GM23338 (cell line): Measurements from ENCODE around the gene CCL18.
"Not testable (repeated sequence)": the region's sequence is repeated elsewhere in the genome, so short reads cannot be mapped to it uniquely, and the experiment has no call there.

Source experiments
- EZH2 ChIP-seq: fragments of 200-600 bp; sonication (generic); IDR thresholded peaks from one replicate; pipeline ENCODE4 v1.8.0; 2017; ENCODE audit warnings: antibody characterized with exemption, mild to moderate bottlenecking, low read depth; ENCODE audit not compliant: unreplicated experiment
- EZH2phosphoT487 ChIP-seq: fragments of 200-600 bp; sonication (generic); IDR thresholded peaks from one replicate; pipeline ENCODE4 v1.8.1; 2018; ENCODE audit warnings: antibody characterized with exemption; ENCODE audit not compliant: unreplicated experiment
- POLR2AphosphoS5 ChIP-seq: IDR thresholded peaks from 2 replicates; pipeline ENCODE4 v1.6.1; 2016; ENCODE audit warnings: antibody characterized with exemption, low read depth
- TF ChIP-seq, protein P1 (sequence below), 2 experiments: fragments of 200-600 bp in 1 of 2; sonication (generic) in 1 of 2; conservative IDR thresholded peaks; 2 replicates each; pipeline versions ENCODE4 v1.5.1 to v1.6.1; 2016 to 2017; ENCODE audit warnings: antibody characterized with exemption in 2 of 2, low read depth in 2 of 2, mild to moderate bottlenecking in 2 of 2, moderate library complexity in 1 of 2
- TF ChIP-seq, protein P2 (sequence below): IDR thresholded peaks from one replicate; pipeline ENCODE4 v1.6.1; 2018; ENCODE audit warnings: antibody characterized with exemption; ENCODE audit not compliant: unreplicated experiment

- TF ChIP-seq EZH2phosphoT487, EZH2, POLR2AphosphoS5: not testable (repeated sequence)
- TF ChIP-seq, protein P1, sequence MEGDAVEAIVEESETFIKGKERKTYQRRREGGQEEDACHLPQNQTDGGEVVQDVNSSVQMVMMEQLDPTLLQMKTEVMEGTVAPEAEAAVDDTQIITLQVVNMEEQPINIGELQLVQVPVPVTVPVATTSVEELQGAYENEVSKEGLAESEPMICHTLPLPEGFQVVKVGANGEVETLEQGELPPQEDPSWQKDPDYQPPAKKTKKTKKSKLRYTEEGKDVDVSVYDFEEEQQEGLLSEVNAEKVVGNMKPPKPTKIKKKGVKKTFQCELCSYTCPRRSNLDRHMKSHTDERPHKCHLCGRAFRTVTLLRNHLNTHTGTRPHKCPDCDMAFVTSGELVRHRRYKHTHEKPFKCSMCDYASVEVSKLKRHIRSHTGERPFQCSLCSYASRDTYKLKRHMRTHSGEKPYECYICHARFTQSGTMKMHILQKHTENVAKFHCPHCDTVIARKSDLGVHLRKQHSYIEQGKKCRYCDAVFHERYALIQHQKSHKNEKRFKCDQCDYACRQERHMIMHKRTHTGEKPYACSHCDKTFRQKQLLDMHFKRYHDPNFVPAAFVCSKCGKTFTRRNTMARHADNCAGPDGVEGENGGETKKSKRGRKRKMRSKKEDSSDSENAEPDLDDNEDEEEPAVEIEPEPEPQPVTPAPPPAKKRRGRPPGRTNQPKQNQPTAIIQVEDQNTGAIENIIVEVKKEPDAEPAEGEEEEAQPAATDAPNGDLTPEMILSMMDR (conservative IDR thresholded peaks at IDR 0.05; ENCODE audit: low read depth in 2 of 2) = not testable (repeated sequence)
- TF ChIP-seq, protein P2, sequence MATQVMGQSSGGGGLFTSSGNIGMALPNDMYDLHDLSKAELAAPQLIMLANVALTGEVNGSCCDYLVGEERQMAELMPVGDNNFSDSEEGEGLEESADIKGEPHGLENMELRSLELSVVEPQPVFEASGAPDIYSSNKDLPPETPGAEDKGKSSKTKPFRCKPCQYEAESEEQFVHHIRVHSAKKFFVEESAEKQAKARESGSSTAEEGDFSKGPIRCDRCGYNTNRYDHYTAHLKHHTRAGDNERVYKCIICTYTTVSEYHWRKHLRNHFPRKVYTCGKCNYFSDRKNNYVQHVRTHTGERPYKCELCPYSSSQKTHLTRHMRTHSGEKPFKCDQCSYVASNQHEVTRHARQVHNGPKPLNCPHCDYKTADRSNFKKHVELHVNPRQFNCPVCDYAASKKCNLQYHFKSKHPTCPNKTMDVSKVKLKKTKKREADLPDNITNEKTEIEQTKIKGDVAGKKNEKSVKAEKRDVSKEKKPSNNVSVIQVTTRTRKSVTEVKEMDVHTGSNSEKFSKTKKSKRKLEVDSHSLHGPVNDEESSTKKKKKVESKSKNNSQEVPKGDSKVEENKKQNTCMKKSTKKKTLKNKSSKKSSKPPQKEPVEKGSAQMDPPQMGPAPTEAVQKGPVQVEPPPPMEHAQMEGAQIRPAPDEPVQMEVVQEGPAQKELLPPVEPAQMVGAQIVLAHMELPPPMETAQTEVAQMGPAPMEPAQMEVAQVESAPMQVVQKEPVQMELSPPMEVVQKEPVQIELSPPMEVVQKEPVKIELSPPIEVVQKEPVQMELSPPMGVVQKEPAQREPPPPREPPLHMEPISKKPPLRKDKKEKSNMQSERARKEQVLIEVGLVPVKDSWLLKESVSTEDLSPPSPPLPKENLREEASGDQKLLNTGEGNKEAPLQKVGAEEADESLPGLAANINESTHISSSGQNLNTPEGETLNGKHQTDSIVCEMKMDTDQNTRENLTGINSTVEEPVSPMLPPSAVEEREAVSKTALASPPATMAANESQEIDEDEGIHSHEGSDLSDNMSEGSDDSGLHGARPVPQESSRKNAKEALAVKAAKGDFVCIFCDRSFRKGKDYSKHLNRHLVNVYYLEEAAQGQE = not testable (repeated sequence)
Measured at GRCh38 chr17:36083691-36084090, 19.6 kb downstream of the CCL18 start.
